Ovary (tissue), 3 donors: ENCODE results near the gene MCTP1.

Experiments used
- POLR2A ChIP-seq: fragments of 450-650 bp; IDR thresholded peaks from one replicate; pipeline ENCODE4 v1.6.1; 2017; ENCODE audit warnings: antibody characterized with exemption, mild to moderate bottlenecking, moderate library complexity
- TF ChIP-seq, protein P1 (sequence below), 3 donors: fragments of 450-650 bp in 2 of 3; fragments of 200-600 bp in 1 of 3; IDR thresholded peaks; one replicate each; pipeline versions ENCODE4 v1.5.1 to v1.8.0; 2016 to 2022; ENCODE audit warnings: antibody characterized with exemption in 3 of 3, mild to moderate bottlenecking in 1 of 3
- donor health status: DM: no; HTN: no; CAD: no.

DNA sequence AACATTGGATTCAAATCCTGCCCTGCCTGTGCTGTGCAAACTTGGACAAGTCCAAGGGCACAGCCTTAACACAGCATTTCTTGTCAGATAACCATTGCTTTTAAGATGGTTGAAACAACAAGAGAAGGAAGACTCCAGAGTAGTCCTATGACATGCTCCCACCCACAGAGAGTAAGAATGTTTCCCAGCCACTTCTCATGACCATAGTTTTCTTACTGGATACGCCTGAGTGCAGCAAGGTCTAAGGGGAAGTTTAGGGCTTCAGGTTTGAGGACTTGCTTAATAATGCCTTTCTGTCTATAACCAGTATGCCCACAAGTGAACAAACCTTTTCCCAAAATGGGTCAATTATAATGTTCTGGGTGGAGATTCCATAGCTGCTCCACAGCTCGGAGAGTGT is 540.0 kb downstream of the MCTP1 start:
- TF ChIP-seq, protein P1, sequence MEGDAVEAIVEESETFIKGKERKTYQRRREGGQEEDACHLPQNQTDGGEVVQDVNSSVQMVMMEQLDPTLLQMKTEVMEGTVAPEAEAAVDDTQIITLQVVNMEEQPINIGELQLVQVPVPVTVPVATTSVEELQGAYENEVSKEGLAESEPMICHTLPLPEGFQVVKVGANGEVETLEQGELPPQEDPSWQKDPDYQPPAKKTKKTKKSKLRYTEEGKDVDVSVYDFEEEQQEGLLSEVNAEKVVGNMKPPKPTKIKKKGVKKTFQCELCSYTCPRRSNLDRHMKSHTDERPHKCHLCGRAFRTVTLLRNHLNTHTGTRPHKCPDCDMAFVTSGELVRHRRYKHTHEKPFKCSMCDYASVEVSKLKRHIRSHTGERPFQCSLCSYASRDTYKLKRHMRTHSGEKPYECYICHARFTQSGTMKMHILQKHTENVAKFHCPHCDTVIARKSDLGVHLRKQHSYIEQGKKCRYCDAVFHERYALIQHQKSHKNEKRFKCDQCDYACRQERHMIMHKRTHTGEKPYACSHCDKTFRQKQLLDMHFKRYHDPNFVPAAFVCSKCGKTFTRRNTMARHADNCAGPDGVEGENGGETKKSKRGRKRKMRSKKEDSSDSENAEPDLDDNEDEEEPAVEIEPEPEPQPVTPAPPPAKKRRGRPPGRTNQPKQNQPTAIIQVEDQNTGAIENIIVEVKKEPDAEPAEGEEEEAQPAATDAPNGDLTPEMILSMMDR (IDR thresholded peaks at IDR 0.05) = no peak
- no peak for TF ChIP-seq POLR2A
